Ishikawa (cell line): ENCODE measurements around the gene PTPRD.

Experiments used
- CEBPB ChIP-seq: IDR thresholded peaks from 2 replicates; pipeline ENCODE4 v1.6.1; 2012
- CREB1 ChIP-seq: IDR thresholded peaks from 2 replicates; pipeline ENCODE4 v1.6.1; 2012; ENCODE audit warnings: low read depth
- EGR1 ChIP-seq: IDR thresholded peaks from 2 replicates; pipeline ENCODE4 v1.6.1; 2012
- EP300 ChIP-seq: IDR thresholded peaks from 2 replicates; pipeline ENCODE4 v1.6.1; 2012; ENCODE audit warnings: borderline replicate concordance
- FOXM1 ChIP-seq: IDR thresholded peaks from 2 replicates; pipeline ENCODE4 v1.6.1; 2012; ENCODE audit warnings: low read depth, borderline replicate concordance
- NFIC ChIP-seq: IDR thresholded peaks from 2 replicates; pipeline ENCODE4 v1.6.1; 2012
- RAD21 ChIP-seq: IDR thresholded peaks from 2 replicates; pipeline ENCODE4 v1.6.1; 2012; ENCODE audit warnings: low read depth
- REST ChIP-seq: IDR thresholded peaks from 2 replicates; pipeline ENCODE4 v1.6.1; 2012; ENCODE audit warnings: low read depth, mild to moderate bottlenecking
- TAF1 ChIP-seq: IDR thresholded peaks from 2 replicates; pipeline ENCODE4 v1.6.1; 2012; ENCODE audit warnings: low read depth, mild to moderate bottlenecking
- TCF12 ChIP-seq: IDR thresholded peaks from 2 replicates; pipeline ENCODE4 v1.6.1; 2012; ENCODE audit warnings: low read depth
- TEAD4 ChIP-seq: IDR thresholded peaks from 2 replicates; pipeline ENCODE4 v1.6.1; 2012
- USF1 ChIP-seq: IDR thresholded peaks from 2 replicates; pipeline ENCODE4 v1.6.1; 2012
- YY1 ChIP-seq: IDR thresholded peaks from 2 replicates; pipeline ENCODE4 v1.6.1; 2012; ENCODE audit warnings: low read depth
- ZBTB7A ChIP-seq: IDR thresholded peaks from 2 replicates; pipeline ENCODE4 v1.6.1; 2012; ENCODE audit warnings: low read depth

DNA sequence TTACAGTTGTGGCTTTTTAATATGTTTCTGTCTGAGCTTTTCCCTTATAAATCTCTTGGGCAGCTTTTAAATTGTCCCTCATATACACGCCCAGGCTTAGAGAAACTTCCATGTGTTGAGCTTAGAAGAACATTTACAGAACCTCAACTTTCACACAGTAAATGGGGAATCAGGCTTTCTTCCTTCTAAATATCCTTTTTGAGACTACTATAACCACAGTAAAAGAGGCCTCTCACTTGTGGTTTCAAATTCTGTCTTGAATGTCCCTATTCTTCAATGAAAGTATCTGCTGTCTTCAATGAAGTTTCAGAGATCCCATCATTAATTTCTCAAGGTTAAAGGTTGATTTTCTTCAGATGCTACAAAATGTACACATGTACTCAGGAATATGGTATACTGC, 2224.7 kb downstream of the PTPRD start:
- no peak for TF ChIP-seq RAD21
- no peak for TF ChIP-seq NFIC
- TF ChIP-seq CEBPB = no peak
- TF ChIP-seq YY1 = no peak
- no peak for TF ChIP-seq TAF1
- TF ChIP-seq CREB1 = no peak
- no peak for TF ChIP-seq ZBTB7A
- TF ChIP-seq EP300 = no peak
- TF ChIP-seq FOXM1 = no peak
- TF ChIP-seq USF1 = no peak
- no peak for TF ChIP-seq REST
- TF ChIP-seq TCF12 = no peak
- no peak for TF ChIP-seq TEAD4
- TF ChIP-seq EGR1 = no peak
